Breast epithelium (tissue), 3 donors: ENCODE data around the gene CAMTA1.

Experiments
- POLR2A ChIP-seq: fragments of 450-650 bp; IDR thresholded peaks from one replicate; pipeline ENCODE4 v1.6.1; 2016; ENCODE audit warnings: antibody characterized with exemption, mild to moderate bottlenecking, moderate library complexity
- TF ChIP-seq, protein P1 (sequence below), 3 donors: fragments of 450-650 bp; IDR thresholded peaks; one replicate each; pipeline ENCODE4 v1.5.1; 2016 to 2017; ENCODE audit warnings: antibody characterized with exemption in 3 of 3, mild to moderate bottlenecking in 3 of 3, moderate library complexity in 3 of 3

DNA sequence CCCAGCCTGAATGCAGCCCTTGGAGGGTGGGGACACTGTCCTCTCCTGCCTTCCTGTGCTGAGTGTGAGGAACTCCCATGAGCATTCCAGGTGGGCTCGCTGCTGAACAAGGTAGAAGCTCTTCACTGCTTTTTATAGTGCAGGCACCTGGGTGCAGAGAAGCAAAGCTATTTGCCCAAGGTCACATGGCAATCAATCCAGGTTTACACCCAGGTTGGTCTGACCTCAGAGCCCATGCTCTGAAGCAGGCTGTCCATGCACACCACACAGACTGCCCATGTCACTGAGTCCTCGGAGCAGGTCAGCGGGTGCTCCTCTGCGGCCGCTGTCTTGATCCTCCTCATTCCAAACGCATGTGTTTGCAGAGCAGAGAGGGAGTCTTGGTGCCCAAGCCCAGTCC, 662.5 kb downstream of the CAMTA1 start:
- TF ChIP-seq, protein P1, sequence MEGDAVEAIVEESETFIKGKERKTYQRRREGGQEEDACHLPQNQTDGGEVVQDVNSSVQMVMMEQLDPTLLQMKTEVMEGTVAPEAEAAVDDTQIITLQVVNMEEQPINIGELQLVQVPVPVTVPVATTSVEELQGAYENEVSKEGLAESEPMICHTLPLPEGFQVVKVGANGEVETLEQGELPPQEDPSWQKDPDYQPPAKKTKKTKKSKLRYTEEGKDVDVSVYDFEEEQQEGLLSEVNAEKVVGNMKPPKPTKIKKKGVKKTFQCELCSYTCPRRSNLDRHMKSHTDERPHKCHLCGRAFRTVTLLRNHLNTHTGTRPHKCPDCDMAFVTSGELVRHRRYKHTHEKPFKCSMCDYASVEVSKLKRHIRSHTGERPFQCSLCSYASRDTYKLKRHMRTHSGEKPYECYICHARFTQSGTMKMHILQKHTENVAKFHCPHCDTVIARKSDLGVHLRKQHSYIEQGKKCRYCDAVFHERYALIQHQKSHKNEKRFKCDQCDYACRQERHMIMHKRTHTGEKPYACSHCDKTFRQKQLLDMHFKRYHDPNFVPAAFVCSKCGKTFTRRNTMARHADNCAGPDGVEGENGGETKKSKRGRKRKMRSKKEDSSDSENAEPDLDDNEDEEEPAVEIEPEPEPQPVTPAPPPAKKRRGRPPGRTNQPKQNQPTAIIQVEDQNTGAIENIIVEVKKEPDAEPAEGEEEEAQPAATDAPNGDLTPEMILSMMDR (IDR thresholded peaks at IDR 0.05), result no peak
- no peak for TF ChIP-seq POLR2A
